ENCODE measurements around the gene DUSP11.
"Not testable (repeated sequence)": the region's sequence is repeated elsewhere in the genome, so short reads cannot be mapped to it uniquely, and the experiment has no call there.

The DUSP11 gene

DNA sequence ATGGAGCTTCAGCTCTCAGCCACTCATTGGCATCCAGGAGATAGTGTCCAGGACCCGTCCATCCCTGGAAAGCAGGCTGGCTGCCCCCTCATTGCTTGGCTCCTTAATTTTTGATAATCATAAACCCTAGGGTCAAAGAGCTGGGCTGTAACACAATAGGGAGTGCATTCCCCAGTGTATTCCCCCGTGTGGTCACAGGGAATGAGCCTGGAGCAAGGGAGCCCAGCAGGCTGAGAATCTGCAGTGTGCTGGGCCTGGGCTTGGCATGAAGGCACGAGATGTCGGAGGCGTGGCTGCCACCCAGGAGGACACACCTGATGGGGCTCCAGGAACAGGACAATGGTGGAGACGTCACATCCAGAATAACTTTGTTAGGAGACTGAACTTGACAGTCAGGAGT, 61.5 kb downstream of the DUSP11 start:
- Mint-ChIP-seq H3K27me3 (peaks cover 19% of the 10 kb centered on the region), H3K36me3 (peaks cover 2% of the 10 kb centered on the region), H3K4me1 (no peaks in the 10 kb centered on the region), H3K9me3 (peaks cover 15% of the 10 kb centered on the region), H3K27ac (no peak overlapping the region), H3K4me3 (no peak overlapping the region)
- CTCF ChIA-PET, result no interaction called here
- no peak for DNase-seq

DNA sequence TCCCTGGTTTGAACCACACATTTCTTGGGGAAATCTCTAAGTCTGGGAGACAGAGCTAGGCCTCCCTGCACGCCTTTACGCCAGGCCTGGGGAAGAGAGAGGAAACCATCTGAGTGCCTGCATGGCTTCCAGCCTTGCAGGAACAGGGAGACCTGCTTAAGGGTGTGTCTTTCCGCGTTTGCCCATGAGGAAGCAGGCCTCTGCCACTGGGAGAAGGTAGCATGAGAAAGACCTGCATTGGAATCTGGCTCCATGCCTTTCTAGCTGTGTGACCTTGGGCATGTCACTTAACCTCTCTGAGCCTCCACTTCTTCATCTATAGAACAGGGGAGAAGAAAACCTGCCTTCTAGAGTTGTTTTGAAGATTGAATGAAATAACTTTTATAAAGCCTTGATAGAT, 62.2 kb downstream of the DUSP11 start:
- H3K27ac Mint-ChIP-seq, DNase-seq: not testable (repeated sequence)
- peaks cover 15% of the 10 kb centered on the region for H3K9me3 Mint-ChIP-seq

DNA sequence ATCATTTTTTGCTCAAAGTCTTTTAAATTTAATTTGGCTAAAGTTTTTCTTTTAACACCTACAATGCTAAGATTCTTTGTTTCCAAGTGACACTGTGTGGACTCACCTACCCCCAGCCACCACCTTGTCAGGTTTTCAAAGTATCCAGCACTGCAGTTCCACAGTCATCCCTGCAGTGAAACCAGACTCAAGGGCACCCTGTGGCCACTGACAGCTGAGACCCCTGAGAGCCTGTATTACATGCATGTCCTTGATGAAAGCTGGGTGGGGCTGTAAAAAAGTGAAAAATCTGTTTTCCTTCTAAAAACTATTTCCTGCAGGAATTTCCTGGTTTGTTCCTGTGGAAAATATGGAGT, 62.7 kb downstream of the DUSP11 start:
- no peak overlapping the region for H3K4me3 Mint-ChIP-seq
- no peaks in the 10 kb centered on the region for H3K4me1 Mint-ChIP-seq
- peaks cover 19% of the 10 kb centered on the region for H3K27me3 Mint-ChIP-seq
- H3K9me3 Mint-ChIP-seq, result peaks cover 13% of the 10 kb centered on the region
- CTCF ChIA-PET, result no interaction called here
- no peak for DNase-seq
- H3K27ac Mint-ChIP-seq, result no peak overlapping the region
- no peaks in the 10 kb centered on the region for H3K36me3 Mint-ChIP-seq

More for the DNA sequence above, 62.2 kb downstream of the DUSP11 start:
- H3K4me3 Mint-ChIP-seq, H3K4me1 Mint-ChIP-seq, CTCF ChIA-PET, H3K36me3 Mint-ChIP-seq: not testable (repeated sequence)
- H3K27me3 Mint-ChIP-seq, result peaks cover 19% of the 10 kb centered on the region

DNA sequence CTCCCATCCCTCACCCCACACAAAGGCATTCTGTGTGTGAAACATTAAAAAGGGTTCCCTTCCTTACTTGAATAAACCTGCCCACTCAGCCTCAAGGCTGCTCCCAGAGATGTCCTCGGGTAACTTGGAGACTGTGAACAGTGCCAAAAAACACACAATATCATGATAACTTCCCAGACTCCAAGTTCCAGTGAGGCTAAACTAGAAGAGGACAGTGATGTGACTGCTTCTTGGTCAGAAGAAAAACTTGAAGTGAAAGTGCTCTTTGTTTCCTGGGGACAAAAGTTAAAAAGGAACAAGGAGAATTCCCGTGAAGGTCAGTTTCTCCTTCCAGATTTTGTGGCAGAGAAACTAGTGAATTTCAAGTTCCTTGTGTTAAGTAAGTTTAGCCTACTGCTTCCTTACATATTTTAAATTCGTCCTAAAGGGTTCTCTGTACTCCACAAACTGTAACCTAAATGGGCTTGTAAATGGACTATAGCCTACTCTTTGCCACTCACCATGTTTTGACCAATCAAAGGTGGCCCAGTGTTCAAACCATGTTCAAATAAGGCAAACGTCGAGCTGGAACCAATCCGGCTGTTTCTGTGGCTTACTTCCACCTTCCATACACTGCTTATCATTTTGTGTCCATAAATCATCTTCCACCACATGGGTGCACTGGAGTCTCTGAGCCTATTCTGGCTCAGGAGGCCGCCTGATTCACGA, 63.2 kb downstream of the DUSP11 start:
- Mint-ChIP-seq H3K27me3 (peaks cover 19% of the 10 kb centered on the region), H3K36me3 (no peaks in the 10 kb centered on the region), H3K4me1 (no peaks in the 10 kb centered on the region), H3K9me3 (peaks cover 13% of the 10 kb centered on the region), H3K4me3 (no peak overlapping the region), H3K27ac (no peak overlapping the region)
- no peak for DNase-seq
- CTCF ChIA-PET, result no interaction called here

DNA sequence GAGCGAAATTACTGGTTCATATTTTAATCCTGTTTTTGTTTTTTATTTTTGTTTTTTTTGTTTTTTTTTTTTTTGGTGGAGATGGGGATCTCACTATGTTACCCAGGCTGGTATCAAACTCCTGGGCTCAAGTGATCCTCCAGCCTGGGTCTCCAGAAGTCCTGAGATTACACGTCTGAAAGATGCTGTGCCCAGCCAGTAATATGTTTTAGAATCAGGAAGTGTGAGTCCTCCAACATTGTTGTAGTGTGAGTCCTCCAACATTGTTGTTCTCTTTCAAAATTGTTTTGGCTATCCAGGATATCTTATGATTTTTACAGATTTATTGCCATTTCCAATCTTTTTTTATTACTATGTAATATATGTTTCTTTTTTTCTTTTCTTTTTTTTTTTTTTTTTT, 65.8 kb downstream of the DUSP11 start:
- no peak for DNase-seq
- Mint-ChIP-seq H3K36me3 (no peaks in the 10 kb centered on the region), H3K4me3 (no peak overlapping the region), H3K9me3 (peaks cover 18% of the 10 kb centered on the region), H3K4me1 (no peaks in the 10 kb centered on the region), H3K27ac (no peak overlapping the region), H3K27me3 (peaks cover 28% of the 10 kb centered on the region)
- CTCF ChIA-PET, result no interaction called here

All from activated naive CD4-positive, alpha-beta T cell treated with anti-CD3 and anti-CD28 coated beads, Interleukin-2, amount 10 ng/mL, durations not matched to agents 7 days and 5 days (primary cell).